VCaP (cell line): ENCODE measurements around the gene CDKN1A.

ENCODE experiments used
- H3K27ac ChIP-seq: fragments of 450-650 bp; 2 replicates; pipeline ENCODE4 v1.5.1; 2017
- TF ChIP-seq, protein P1 (sequence below): fragments of 450-650 bp; conservative IDR thresholded peaks from 2 replicates; pipeline ENCODE4 v1.5.1; 2017; ENCODE audit warnings: mild to moderate bottlenecking, moderate library complexity

CDKN1A gene

DNA sequence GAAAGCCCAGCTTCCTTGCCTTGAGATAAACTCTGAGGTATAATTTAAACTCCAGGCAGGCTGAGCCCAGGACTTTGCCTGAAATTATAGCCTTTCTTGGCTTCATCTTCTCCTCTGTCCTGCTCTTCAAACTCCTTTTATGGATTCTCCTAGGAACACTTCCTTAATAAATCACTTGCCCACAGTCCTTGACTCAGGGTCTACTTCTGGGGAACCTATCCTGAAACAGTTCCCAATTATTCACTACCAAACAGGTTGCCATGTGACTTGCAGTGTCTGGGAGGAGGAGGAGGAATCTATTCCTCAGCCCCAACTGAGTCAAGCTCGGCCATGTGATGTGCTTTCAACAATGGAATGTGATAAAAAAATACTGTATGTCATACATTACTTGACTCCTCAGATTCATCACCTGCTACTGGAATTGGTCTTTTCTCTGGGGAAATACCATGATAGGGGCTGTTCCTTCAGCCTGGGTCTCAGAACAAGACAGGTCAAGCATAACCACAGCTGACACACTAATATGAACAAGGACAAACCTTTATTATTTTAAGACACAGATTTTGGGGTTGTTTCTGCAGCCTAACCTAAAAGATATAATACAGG is 20.5 kb upstream of the CDKN1A start:
- TF ChIP-seq, protein P1, sequence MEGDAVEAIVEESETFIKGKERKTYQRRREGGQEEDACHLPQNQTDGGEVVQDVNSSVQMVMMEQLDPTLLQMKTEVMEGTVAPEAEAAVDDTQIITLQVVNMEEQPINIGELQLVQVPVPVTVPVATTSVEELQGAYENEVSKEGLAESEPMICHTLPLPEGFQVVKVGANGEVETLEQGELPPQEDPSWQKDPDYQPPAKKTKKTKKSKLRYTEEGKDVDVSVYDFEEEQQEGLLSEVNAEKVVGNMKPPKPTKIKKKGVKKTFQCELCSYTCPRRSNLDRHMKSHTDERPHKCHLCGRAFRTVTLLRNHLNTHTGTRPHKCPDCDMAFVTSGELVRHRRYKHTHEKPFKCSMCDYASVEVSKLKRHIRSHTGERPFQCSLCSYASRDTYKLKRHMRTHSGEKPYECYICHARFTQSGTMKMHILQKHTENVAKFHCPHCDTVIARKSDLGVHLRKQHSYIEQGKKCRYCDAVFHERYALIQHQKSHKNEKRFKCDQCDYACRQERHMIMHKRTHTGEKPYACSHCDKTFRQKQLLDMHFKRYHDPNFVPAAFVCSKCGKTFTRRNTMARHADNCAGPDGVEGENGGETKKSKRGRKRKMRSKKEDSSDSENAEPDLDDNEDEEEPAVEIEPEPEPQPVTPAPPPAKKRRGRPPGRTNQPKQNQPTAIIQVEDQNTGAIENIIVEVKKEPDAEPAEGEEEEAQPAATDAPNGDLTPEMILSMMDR, result no peak
- H3K27ac ChIP-seq, result no peak overlapping the region

DNA sequence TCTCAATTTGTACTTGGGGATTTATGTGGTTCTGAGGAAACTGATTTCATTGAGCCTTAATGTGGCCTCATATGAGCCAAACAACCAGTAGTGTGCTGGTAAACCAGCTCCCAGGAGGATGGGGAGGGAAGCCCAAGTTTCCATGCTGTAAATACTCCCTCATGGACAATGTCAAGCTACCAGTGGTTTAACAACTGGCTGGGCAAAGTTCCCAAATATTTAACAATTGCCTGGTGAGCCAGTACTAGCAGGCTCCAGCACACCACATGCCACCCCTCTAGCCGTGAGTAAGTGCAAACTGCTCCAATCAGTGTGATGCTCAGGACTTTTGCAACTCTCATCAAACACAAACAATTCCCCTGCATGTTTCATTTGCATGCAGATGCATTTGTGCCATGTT is 19.2 kb upstream of the CDKN1A start:
- H3K27ac ChIP-seq, result no peak overlapping the region
- TF ChIP-seq, protein P1, result no peak

DNA sequence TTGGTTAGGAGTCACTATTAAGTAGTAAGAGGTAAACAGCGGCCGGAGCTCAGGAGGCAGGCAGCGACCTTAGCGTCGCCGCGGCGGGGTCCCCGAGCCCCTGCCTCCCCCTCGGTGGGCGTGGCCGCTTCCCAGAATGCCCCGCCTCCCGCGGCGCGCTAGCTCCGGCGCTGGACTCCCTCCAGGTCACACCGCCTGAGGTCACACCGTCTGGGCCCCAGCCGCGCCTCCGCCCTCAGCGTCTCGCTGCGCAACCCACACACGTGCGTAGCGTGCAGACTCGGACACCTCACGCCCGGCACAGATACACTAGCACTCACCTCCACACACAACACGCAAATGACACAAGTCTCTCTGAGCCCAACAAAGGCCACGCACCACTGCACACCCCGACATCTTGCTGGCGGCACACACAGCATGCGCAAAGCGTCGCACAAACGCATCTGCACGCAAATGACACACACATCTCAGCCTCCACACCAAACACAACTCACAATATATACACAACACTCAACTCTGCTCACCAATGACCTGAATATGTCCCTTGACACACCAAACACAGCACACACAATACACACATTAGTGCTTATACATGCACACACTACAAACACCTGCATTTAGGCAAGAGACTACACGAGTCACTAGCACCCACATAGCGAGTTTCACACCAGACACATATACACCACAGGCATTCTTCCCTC is 17.6 kb upstream of the CDKN1A start:
- TF ChIP-seq, protein P1, result no peak
- H3K27ac ChIP-seq, result no peak overlapping the region

DNA sequence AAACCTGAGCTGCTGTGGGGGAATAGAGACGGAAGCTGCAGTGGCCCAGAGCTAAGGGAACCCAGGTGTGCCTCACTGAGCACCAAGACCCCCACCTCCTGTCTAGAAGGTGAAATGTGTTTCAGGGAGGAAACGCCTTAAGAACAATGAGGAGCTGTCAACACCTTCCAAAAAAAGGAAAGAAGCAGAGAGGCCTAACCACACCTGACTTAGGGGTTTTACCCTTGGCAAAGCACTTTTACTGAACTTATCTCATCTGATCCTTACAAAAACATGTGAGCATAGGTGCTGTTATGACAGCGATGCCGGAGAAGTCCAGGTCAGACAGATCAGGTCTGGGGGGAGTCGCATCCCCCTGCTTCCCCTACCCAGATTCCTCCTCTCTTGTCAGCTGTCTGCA is 16.1 kb upstream of the CDKN1A start:
- no peak overlapping the region for H3K27ac ChIP-seq
- TF ChIP-seq, protein P1, result no peak

DNA sequence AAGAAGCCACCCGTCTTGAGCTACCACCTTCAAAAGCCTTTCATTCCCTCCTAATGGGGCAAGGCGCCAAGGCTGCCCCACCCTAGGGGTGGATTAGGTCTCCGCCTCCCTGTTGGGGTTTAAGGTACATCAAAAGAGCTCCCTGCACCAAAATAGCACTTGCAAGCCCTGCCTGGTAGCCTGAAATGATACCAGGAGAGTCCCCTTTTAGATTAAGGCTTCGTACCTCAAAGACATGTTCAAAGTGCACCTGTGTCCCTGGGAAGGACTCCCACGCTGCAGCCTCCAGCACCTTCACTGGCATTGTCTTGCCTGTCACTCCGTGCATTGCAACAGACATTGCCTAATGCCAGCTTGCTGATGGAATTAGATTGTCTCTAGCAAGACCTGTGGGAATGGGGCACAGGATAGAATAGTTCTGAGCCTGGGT is 15.7 kb upstream of the CDKN1A start:
- no peak overlapping the region for H3K27ac ChIP-seq
- TF ChIP-seq, protein P1, result no peak

DNA sequence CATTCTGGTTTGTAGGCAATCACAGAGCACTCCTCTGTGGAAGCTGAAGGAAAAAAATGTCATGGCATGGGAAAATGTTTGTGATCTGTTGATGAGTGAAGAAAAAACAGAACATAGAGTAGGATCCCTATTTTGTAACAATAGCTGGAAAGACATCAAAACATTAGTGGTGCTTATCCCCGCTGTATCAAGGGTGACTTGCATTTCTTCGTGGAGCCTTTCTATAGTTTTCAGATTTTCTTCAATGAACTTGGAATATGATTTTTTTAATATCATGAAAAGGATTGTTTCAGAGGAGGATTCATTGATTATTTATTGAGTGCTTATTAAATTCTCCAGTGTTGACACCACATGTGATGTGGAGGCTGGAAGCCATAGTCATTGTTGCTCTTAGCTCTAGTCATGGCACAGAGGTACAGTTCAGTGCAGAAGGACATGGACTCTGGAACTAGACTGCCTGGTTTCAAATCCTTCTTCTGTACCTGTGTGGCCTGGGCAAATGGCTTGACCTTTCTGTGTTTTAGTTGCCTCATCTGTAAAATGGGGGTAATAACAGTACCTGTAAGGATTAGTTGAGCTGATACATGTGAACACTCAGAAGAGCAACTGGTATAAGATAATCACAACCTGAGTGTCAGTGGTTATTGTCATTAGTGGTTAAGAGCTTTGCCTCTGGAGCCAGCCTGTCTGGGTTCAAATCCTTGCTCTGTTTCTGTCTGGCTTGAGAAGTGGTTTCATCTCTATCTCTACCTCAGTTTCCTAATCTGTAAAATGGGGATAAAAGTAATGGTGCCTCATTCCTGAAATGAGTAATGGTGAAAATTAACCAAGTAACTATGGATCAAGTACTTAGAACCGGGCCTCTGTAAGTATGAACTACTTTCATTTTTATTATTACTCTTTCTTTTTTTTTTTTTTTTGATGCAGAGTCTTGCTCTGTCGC is 14.7 kb upstream of the CDKN1A start:
- no peak overlapping the region for H3K27ac ChIP-seq
- TF ChIP-seq, protein P1, result no peak

DNA sequence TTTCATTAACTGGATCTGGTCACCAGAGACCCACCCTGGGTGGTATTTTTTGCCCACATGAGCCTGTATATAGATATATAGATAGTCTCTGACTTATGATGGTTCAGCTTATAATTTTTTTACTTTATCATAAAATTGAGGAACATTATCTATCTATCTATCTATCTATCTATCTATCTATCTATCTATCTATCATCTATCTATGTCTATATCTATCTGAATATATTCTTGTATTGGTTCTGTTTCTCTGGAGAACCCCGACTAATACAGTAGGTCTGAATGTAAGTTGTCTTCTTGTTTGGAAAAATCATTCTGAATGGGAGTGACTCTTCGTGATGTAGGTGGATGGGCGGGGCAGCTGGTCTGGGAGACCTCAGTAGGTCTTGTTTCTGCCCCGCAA is 13.3 kb upstream of the CDKN1A start:
- TF ChIP-seq, protein P1, result no peak
- H3K27ac ChIP-seq, result no peak overlapping the region
